Endometrial microvascular endothelial cells (primary cell): ENCODE data around the gene SLC38A3. TPM values are rescaled to one million over a fixed set of nuclear protein-coding genes. Genes with fewer than 3 reads are reported as not detected.

Source experiments
- in situ Hi-C: cut with HindIII; loops from 2 replicates; pipeline ENCODE4 v1.10.0; 2017; ENCODE audit warnings: low sequenced_read_pairs, low pct_unique_long_range_greater_than_20kb; ENCODE audit errors: inconsistent ontology term
- total RNA-seq: library from RNA; depleted of rRNA; stranded (reverse); fragments of >200 nt; gene quantifications from one replicate; pipeline ENCODE4 v1.2.3, GENCODE V29; 2015; ENCODE audit errors: inconsistent ontology term

Gene SLC38A3
- total RNA-seq, 1 donor from 2014 or later: not detected

DNA sequence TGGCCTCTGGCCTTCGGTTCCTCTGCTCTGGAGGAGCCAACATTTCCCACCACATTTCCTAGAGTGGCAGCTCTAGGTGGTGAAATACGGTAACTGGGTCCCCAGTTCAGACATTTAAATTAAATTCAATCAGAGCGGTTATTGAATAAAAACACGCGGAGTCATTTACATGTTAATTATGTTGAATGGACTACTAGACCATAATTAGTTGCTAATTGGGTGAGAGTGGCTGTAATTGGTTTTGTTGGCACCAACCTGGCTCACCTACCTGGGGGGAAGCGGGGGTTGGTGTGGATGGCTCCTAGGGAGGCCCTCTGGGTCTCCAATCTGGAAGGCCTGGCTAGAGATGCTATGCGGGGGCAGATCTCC lies 37.2 kb upstream of the SLC38A3 start:
- in situ Hi-C loops: no loop called here

GRCh38 chr3:50168388-50168787 lies 36.7 kb upstream of the SLC38A3 start:
- in situ Hi-C loops: no loop called here

DNA sequence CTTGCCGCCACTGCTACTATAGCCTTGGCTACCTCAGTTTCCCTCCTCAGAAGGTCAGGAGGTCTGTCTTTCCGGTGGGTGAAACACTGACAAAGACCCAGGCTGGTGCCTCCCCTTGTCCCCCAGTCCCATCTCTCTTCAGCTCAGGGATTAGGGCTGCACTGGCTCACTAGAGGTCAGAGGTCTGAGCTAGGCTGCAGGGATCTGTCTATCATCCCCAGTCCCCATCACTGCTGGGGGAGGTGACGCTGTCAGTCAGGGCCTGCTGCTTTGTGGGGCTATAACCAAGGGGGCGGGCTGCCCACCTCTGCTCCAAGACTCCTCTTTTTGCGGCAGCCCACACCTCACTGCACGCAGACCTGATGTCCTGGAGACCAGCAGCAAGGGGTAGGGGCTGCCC lies 36.3 kb upstream of the SLC38A3 start:
- in situ Hi-C loops: no loop called here

- in situ Hi-C loops: no loop called here
Observed at GRCh38 chr3:50169232-50169832, 35.7 kb upstream of the SLC38A3 start.

DNA sequence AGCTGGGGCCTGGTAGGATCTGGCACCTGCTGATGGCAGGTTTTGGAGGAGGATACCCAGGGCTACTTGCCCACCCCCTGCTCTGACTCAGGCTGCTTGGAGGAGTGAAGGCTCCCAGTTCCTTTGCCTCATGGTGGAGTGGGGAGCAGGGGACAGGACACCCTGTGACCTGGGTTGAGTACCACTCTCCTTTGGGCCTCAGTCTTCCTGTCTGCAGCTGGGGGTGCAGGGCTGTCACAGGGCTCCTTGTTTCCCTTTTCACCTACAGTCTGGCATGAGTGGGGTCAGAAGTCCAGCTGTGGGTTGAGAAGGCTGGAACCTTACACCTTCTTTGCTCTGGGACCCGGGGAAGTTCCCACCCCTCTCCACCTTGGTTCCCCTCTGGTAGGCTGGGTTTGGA lies 35.2 kb upstream of the SLC38A3 start:
- in situ Hi-C loops: no loop called here

GRCh38 chr3:50170689-50171088 lies 34.4 kb upstream of the SLC38A3 start:
- in situ Hi-C loops: no loop called here

DNA sequence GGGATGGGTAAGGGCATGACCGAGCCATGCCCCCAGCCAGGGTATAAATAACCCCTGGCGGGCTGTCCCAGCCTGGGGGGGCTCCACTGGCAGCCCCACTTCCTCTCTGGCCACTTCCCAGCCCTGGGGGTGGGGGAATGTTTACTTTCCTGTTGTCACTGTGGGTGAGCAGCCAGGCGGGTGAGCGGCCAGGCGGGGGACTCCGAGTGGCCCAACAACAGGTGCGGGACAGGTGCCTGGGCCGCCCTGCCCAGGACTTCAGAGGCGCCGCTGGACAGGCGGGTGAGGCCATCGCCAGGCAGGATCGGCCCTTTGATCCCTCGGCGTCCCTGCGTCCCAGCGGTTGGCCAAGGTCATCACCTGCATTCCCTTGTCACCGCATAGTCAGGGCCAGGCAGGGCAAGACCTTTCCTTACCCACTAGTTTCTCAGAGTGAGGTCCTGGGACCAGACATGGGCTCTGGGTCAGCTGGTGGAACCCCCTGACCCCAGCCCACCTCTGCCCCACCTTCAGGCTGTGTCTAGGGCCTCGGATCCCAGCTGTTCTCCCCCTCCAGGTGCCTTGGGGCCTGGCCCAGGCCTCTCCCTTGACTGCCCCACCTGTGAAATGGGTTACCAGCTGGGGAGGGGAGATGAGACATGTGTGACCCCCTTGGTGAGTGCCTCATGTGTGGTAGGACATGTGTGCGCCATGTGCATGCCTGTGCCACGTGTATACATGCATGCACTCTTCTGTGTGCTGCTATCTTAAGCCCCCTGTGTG lies 33.4 kb upstream of the SLC38A3 start:
- in situ Hi-C loops: no loop called here

GRCh38 chr3:50172626-50173220 lies 32.3 kb upstream of the SLC38A3 start:
- in situ Hi-C loops: no loop called here

DNA sequence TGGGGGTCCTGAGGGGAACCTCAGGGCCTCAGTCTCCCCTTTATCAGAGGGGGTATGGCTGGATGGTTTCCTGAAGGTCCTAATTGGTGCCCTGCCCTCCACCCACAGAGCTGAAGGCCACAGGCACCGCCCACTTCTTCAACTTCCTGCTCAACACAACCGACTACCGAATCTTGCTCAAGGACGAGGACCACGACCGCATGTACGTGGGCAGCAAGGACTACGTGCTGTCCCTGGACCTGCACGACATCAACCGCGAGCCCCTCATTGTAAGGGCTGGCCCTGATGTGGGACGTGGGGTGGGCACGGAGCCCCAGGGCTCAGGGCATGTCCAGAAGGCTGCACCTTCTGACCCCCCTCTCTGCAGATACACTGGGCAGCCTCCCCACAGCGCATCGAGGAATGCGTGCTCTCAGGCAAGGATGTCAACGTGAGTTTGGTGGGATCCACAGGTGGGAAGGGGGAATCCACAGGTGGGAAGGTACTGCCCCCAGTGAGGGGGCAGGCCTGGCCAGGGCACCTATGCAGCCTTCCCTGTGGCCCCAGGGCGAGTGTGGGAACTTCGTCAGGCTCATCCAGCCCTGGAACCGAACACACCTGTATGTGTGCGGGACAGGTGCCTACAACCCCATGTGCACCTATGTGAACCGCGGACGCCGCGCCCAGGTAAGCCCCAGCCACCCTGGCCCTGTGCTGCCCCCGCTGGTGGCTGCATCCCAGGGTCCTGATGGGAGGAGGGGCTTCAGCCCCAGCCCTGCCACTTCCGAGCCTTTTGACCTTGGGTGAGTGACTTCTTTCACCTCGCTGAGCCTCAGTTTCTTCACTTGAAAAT lies 31.2 kb upstream of the SLC38A3 start:
- in situ Hi-C loops: no loop called here

DNA sequence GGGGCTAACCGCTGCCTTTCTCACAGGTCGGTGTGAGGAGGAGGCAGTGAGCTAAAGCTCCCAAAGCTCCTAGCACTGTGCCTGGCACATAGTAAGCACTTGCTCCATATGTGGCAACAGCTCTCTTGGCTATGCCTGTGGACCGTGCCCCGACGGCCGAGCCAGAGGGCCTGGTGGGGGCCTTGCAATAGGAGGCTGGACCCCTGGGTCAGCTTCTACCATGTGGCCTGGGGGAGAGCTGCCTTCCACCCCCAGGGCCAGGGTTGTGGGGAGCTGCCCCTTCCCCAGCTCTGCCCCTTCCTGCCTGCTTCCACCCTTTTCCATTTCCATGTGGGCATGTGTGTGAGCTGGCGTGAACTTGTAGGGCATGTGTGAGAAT lies 30.6 kb upstream of the SLC38A3 start:
- in situ Hi-C loops: no loop called here

DNA sequence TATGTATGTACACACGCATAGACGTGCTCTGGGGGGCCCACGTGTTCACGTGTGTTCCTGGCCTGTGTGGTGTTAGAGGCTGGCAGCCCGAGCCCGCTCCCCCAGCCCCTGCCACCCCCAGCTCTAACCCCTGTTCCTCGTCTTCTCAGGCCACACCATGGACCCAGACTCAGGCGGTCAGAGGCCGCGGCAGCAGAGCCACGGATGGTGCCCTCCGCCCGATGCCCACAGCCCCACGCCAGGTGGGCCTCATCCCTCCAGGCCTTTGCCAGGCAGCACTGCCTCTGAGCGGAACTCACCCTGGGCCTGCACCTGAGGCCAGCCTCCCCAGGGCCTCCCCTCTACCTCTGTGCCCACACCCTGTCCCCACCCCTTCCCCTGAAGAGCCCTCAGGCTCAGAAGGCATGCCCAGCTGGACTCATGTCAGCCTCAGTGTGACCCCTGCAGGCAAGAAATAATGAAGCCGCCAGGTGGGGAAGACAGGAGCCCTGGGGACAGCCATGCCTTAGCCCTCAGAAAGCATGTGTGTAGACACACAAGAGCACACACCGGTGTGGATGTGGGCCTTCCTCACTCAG lies 30.0 kb upstream of the SLC38A3 start:
- in situ Hi-C loops: no loop called here

- in situ Hi-C loops: no loop called here
Observed at GRCh38 chr3:50177346-50177745, 27.7 kb upstream of the SLC38A3 start.

- in situ Hi-C loops: no loop called here
Observed at GRCh38 chr3:50179710-50180109, 25.4 kb upstream of the SLC38A3 start.

GRCh38 chr3:50181985-50182384 lies 23.1 kb upstream of the SLC38A3 start:
- in situ Hi-C loops: no loop called here

DNA sequence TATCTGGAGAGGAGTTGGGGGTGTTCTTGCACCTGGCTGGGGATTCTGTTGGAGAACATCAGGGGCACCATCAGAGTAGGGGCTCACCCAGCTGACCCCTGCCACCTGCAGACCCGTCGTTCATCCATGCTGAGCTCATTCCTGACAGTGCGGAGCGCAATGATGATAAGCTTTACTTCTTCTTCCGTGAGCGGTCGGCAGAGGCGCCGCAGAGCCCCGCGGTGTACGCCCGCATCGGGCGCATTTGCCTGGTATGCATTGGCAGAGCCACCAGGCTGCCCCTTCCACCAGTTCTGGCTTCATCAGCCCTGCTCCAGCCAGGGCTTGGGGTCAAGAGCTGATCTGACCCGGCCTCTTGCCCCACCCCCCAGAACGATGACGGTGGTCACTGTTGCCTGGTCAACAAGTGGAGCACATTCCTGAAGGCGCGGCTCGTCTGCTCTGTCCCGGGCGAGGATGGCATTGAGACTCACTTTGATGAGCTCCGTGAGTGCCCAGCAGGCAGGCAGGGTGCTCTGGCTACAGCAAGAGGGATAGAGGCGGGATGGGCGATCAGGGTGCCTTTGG lies 22.5 kb upstream of the SLC38A3 start:
- in situ Hi-C loops: no loop called here

DNA sequence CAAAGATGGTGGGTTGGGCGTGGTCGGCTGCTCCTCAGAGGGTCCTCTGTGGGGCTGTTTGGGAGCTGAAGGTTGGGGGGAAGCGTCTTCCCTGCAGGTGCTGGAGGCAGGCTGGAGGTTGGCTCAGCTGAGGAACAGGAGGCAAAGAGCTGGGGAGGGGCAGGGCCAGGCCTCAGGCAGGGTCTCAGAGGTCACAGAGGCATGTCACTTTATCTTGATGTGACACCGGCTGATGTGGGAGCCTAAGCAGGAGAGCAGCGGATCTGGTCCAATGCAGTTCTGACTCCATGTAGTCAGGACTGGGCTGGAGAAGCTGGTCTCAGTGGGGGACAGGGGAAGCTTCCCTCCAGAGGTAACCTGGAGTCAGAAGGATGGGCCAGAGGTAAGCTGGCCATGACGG lies 21.3 kb upstream of the SLC38A3 start:
- in situ Hi-C loops: no loop called here

GRCh38 chr3:50184242-50184978 lies 20.7 kb upstream of the SLC38A3 start:
- in situ Hi-C loops: no loop called here

- in situ Hi-C loops: no loop called here
Observed at GRCh38 chr3:50185230-50185629, 19.8 kb upstream of the SLC38A3 start.
